Sigmoid colon (tissue), 4 donors: ENCODE results near the gene ST6GALNAC4.

ENCODE experiments used
- CTCF ChIP-seq, 4 experiments: fragments of 450-650 bp in 3 of 4; fragments of 200-600 bp in 1 of 4; IDR thresholded peaks; one replicate each; pipeline ENCODE4 v1.5.1; 2016 to 2019; ENCODE audit warnings: antibody characterized with exemption in 4 of 4, mild to moderate bottlenecking in 3 of 4, moderate library complexity in 2 of 4
- EP300 ChIP-seq, 4 donors: sonication (generic); formaldehyde crosslinking; IDR thresholded peaks; one replicate each; pipeline ENCODE4 v1.6.1; 2017; ENCODE audit warnings: antibody characterized with exemption in 4 of 4
- POLR2A ChIP-seq, 2 donors: fragments of 450-650 bp; IDR thresholded peaks; one replicate each; pipeline ENCODE4 v1.6.1; 2016; ENCODE audit warnings: antibody characterized with exemption in 2 of 2, mild to moderate bottlenecking in 2 of 2, moderate library complexity in 2 of 2
- POLR2AphosphoS5 ChIP-seq, 4 donors: sonication (generic); formaldehyde crosslinking; IDR thresholded peaks; one replicate each; pipeline ENCODE4 v1.6.1; 2017; ENCODE audit warnings: antibody characterized with exemption in 4 of 4

GRCh38 chr9:127909839-127910273 lies 7.0 kb downstream of the ST6GALNAC4 start:
- no peak for TF ChIP-seq CTCF (IDR thresholded peaks at IDR 0.05)
- TF ChIP-seq POLR2AphosphoS5 (IDR thresholded peaks at IDR 0.05), result no peak
- no peak for TF ChIP-seq EP300 (IDR thresholded peaks at IDR 0.05)
- TF ChIP-seq POLR2A (IDR thresholded peaks at IDR 0.05), result no peak
